Measurements from ENCODE around the gene UCP2.
A peak's percentile ranks its signal among the peaks of the same experiment; 100 is the strongest.

UCP2 gene

GRCh38 chr11:74018331-74019005 is 35.8 kb upstream of the UCP2 start:
- Histone ChIP-seq H3K27me3 (ENCODE audit: low read depth, low read length) (no peaks in the 10 kb centered on the region), H3K9me3 (ENCODE audit: control insufficient read depth in 1 of 2, low read length in 2 of 2) (no peaks in the 10 kb centered on the region), H3K4me1 (ENCODE audit: control insufficient read depth in 1 of 2, insufficient read depth in 2 of 2, low read length in 2 of 2) (peaks cover 21 to 25% of the 10 kb centered on the region in 2 donors), H3K27ac (ENCODE audit: low read length) (peak overlapping the region; percentile 91), H3K4me3 (ENCODE audit: low read depth in 1 of 2, low read length in 2 of 2) (no peak overlapping the region), H3K36me3 (ENCODE audit: control insufficient read depth in 1 of 2, insufficient read depth in 2 of 2, low read length in 2 of 2) (peaks cover 0 to 21% of the 10 kb centered on the region in 2 donors)

GRCh38 chr11:74017631-74018030 is 35.0 kb upstream of the UCP2 start:
- no peaks in the 10 kb centered on the region for H3K27me3 ChIP-seq (ENCODE audit: low read depth, low read length)
- peaks cover 21 to 25% of the 10 kb centered on the region in 2 donors for H3K4me1 ChIP-seq (ENCODE audit: control insufficient read depth in 1 of 2, insufficient read depth in 2 of 2, low read length in 2 of 2)
- no peak overlapping the region for H3K4me3 ChIP-seq (ENCODE audit: low read depth in 1 of 2, low read length in 2 of 2)
- peaks cover 0 to 28% of the 10 kb centered on the region in 2 donors for H3K36me3 ChIP-seq (ENCODE audit: control insufficient read depth in 1 of 2, insufficient read depth in 2 of 2, low read length in 2 of 2)
- no peaks in the 10 kb centered on the region for H3K9me3 ChIP-seq (ENCODE audit: control insufficient read depth in 1 of 2, low read length in 2 of 2)
- H3K27ac ChIP-seq (ENCODE audit: low read length), result peak overlapping the region; percentile 75

- Histone ChIP-seq H3K27me3 (ENCODE audit: low read depth, low read length) (no peaks in the 10 kb centered on the region), H3K4me3 (ENCODE audit: low read depth in 1 of 2, low read length in 2 of 2) (no peak overlapping the region), H3K36me3 (ENCODE audit: control insufficient read depth in 1 of 2, insufficient read depth in 2 of 2, low read length in 2 of 2) (peaks cover 0 to 28% of the 10 kb centered on the region in 2 donors), H3K4me1 (ENCODE audit: control insufficient read depth in 1 of 2, insufficient read depth in 2 of 2, low read length in 2 of 2) (peaks cover 25 to 28% of the 10 kb centered on the region in 2 donors), H3K9me3 (ENCODE audit: control insufficient read depth in 1 of 2, low read length in 2 of 2) (no peaks in the 10 kb centered on the region), H3K27ac (ENCODE audit: low read length) (no peak overlapping the region)
These were observed 33.5 kb upstream of the UCP2 start for GRCh38 chr11:74015919-74016684.

GRCh38 chr11:74014880-74015279 is 32.2 kb upstream of the UCP2 start:
- Histone ChIP-seq H3K4me1 (ENCODE audit: control insufficient read depth in 1 of 2, insufficient read depth in 2 of 2, low read length in 2 of 2) (peaks cover 25 to 28% of the 10 kb centered on the region in 2 donors), H3K27me3 (ENCODE audit: low read depth, low read length) (no peaks in the 10 kb centered on the region), H3K4me3 (ENCODE audit: low read depth in 1 of 2, low read length in 2 of 2) (no peak overlapping the region), H3K9me3 (ENCODE audit: control insufficient read depth in 1 of 2, low read length in 2 of 2) (no peaks in the 10 kb centered on the region), H3K27ac (ENCODE audit: low read length) (no peak overlapping the region), H3K36me3 (ENCODE audit: control insufficient read depth in 1 of 2, insufficient read depth in 2 of 2, low read length in 2 of 2) (peaks cover 0 to 28% of the 10 kb centered on the region in 2 donors)

- no peaks in the 10 kb centered on the region for H3K9me3 ChIP-seq (ENCODE audit: control insufficient read depth in 1 of 2, low read length in 2 of 2)
- no peak overlapping the region for H3K4me3 ChIP-seq (ENCODE audit: low read depth in 1 of 2, low read length in 2 of 2)
- peaks cover 9 to 12% of the 10 kb centered on the region in 2 donors for H3K4me1 ChIP-seq (ENCODE audit: control insufficient read depth in 1 of 2, insufficient read depth in 2 of 2, low read length in 2 of 2)
- H3K27ac ChIP-seq (ENCODE audit: low read length), result no peak overlapping the region
- H3K36me3 ChIP-seq (ENCODE audit: control insufficient read depth in 1 of 2, insufficient read depth in 2 of 2, low read length in 2 of 2), result peaks cover 0 to 28% of the 10 kb centered on the region in 2 donors
- H3K27me3 ChIP-seq (ENCODE audit: low read depth, low read length), result no peaks in the 10 kb centered on the region
These were observed 30.5 kb upstream of the UCP2 start for GRCh38 chr11:74013141-74013540.

GRCh38 chr11:74012074-74012809 is 29.6 kb upstream of the UCP2 start:
- no peak overlapping the region for H3K27ac ChIP-seq (ENCODE audit: low read length)
- H3K4me1 ChIP-seq (ENCODE audit: control insufficient read depth in 1 of 2, insufficient read depth in 2 of 2, low read length in 2 of 2), result peaks cover 6 to 7% of the 10 kb centered on the region in 2 donors
- no peaks in the 10 kb centered on the region for H3K9me3 ChIP-seq (ENCODE audit: control insufficient read depth in 1 of 2, low read length in 2 of 2)
- H3K4me3 ChIP-seq (ENCODE audit: low read depth in 1 of 2, low read length in 2 of 2), result no peak overlapping the region
- H3K36me3 ChIP-seq (ENCODE audit: control insufficient read depth in 1 of 2, insufficient read depth in 2 of 2, low read length in 2 of 2), result peaks cover 0 to 27% of the 10 kb centered on the region in 2 donors
- H3K27me3 ChIP-seq (ENCODE audit: low read depth, low read length), result no peaks in the 10 kb centered on the region

- Histone ChIP-seq H3K27me3 (ENCODE audit: low read depth, low read length) (no peaks in the 10 kb centered on the region), H3K27ac (ENCODE audit: low read length) (no peak overlapping the region), H3K4me3 (ENCODE audit: low read depth in 1 of 2, low read length in 2 of 2) (no peak overlapping the region), H3K4me1 (ENCODE audit: control insufficient read depth in 1 of 2, insufficient read depth in 2 of 2, low read length in 2 of 2) (peaks cover 6 to 7% of the 10 kb centered on the region in 2 donors), H3K36me3 (ENCODE audit: control insufficient read depth in 1 of 2, insufficient read depth in 2 of 2, low read length in 2 of 2) (peaks cover 0 to 20% of the 10 kb centered on the region in 2 donors), H3K9me3 (ENCODE audit: control insufficient read depth in 1 of 2, low read length in 2 of 2) (no peaks in the 10 kb centered on the region)
These were observed 28.9 kb upstream of the UCP2 start for GRCh38 chr11:74011360-74012073.

- peaks cover 6 to 7% of the 10 kb centered on the region in 2 donors for H3K4me1 ChIP-seq (ENCODE audit: control insufficient read depth in 1 of 2, insufficient read depth in 2 of 2, low read length in 2 of 2)
- H3K27ac ChIP-seq (ENCODE audit: low read length), result no peak overlapping the region
These were observed 28.0 kb upstream of the UCP2 start for GRCh38 chr11:74010306-74011300.

GRCh38 chr11:74009675-74010305 is 27.1 kb upstream of the UCP2 start:
- H3K9me3 ChIP-seq (ENCODE audit: control insufficient read depth in 1 of 2, low read length in 2 of 2), result no peaks in the 10 kb centered on the region
- no peak overlapping the region for H3K27ac ChIP-seq (ENCODE audit: low read length)
- peaks cover 6 to 8% of the 10 kb centered on the region in 2 donors for H3K4me1 ChIP-seq (ENCODE audit: control insufficient read depth in 1 of 2, insufficient read depth in 2 of 2, low read length in 2 of 2)
- peaks cover 0 to 17% of the 10 kb centered on the region in 2 donors for H3K36me3 ChIP-seq (ENCODE audit: control insufficient read depth in 1 of 2, insufficient read depth in 2 of 2, low read length in 2 of 2)
- H3K4me3 ChIP-seq (ENCODE audit: low read depth in 1 of 2, low read length in 2 of 2), result no peak overlapping the region
- H3K27me3 ChIP-seq (ENCODE audit: low read depth, low read length), result no peaks in the 10 kb centered on the region

More at GRCh38 chr11:74010306-74011300, 28.0 kb upstream of the UCP2 start:
- peaks cover 0 to 16% of the 10 kb centered on the region in 2 donors for H3K36me3 ChIP-seq (ENCODE audit: control insufficient read depth in 1 of 2, insufficient read depth in 2 of 2, low read length in 2 of 2)
- no peaks in the 10 kb centered on the region for H3K9me3 ChIP-seq (ENCODE audit: control insufficient read depth in 1 of 2, low read length in 2 of 2)
- no peak overlapping the region for H3K4me3 ChIP-seq (ENCODE audit: low read depth in 1 of 2, low read length in 2 of 2)
- H3K27me3 ChIP-seq (ENCODE audit: low read depth, low read length), result no peaks in the 10 kb centered on the region

GRCh38 chr11:74009230-74009547 is 26.5 kb upstream of the UCP2 start:
- H3K4me1 ChIP-seq (ENCODE audit: control insufficient read depth in 1 of 2, insufficient read depth in 2 of 2, low read length in 2 of 2), result peaks cover 6 to 14% of the 10 kb centered on the region in 2 donors
- no peaks in the 10 kb centered on the region for H3K9me3 ChIP-seq (ENCODE audit: control insufficient read depth in 1 of 2, low read length in 2 of 2)
- no peaks in the 10 kb centered on the region for H3K27me3 ChIP-seq (ENCODE audit: low read depth, low read length)
- no peak overlapping the region for H3K27ac ChIP-seq (ENCODE audit: low read length)
- H3K4me3 ChIP-seq (ENCODE audit: low read depth in 1 of 2, low read length in 2 of 2), result no peak overlapping the region
- H3K36me3 ChIP-seq (ENCODE audit: control insufficient read depth in 1 of 2, insufficient read depth in 2 of 2, low read length in 2 of 2), result peaks cover 0 to 16% of the 10 kb centered on the region in 2 donors

Measured in muscle layer of duodenum (tissue), 2 donors.